Measurements from ENCODE around the gene GSTM2. TPM values are rescaled to one million over a fixed set of nuclear protein-coding genes. Genes with fewer than 3 reads are reported as not detected.
"Not testable (repeated sequence)": the region's sequence is repeated elsewhere in the genome, so short reads cannot be mapped to it uniquely, and the experiment has no call there.

GSTM2 gene
- total RNA-seq, 1 experiment from 2014 or later, result 18.2 TPM

GRCh38 chr1:109669246-109669948 is 1.5 kb downstream of the GSTM2 start:
- DNase-seq (ENCODE audit: low spot score), result no peak
- in situ Hi-C loops (cut with HindIII; ENCODE audit: low sequenced_read_pairs), result no loop called here

GRCh38 chr1:109669949-109670302 is 2.1 kb downstream of the GSTM2 start:
- in situ Hi-C loops (cut with HindIII; ENCODE audit: low sequenced_read_pairs); DNase-seq (ENCODE audit: low spot score): not testable (repeated sequence)

DNA sequence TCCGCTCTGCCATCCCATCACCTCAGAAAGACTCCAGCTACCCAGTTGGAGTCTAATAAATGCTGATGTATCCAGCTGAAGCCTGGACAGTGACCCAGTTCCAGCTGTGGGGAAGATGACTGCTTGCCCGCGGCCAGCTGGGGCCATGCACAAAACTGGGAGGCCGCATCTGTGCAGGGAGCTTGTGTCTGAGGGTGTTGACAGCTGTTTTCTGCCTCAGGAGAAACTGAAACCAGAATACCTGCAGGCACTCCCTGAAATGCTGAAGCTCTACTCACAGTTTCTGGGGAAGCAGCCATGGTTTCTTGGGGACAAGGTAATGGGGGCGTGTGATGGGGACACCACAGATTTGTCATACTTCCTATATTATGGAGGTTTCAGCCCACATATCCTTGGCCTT is 3.2 kb downstream of the GSTM2 start:
- in situ Hi-C loops (cut with HindIII; ENCODE audit: low sequenced_read_pairs), result no loop called here
- DNase-seq (ENCODE audit: low spot score), result no peak

DNA sequence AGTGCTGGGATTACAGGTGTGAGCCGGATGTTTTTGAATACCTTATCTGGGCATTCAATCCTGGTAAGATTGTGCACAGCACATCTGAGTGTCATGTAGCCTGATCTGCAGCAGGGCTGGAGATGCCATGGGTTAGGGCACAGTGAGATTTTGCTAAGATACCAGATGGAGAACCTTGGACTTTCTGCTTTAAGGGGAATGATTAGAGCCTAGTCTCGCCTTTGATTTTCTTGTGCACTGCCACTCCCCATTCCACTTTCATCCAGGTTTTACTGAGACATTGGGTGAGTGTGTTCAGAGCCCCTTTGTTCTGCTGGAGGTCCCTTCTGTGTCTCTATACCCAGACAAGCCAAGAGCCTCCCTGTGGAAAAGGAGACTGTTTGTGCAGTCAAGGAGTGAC is 6.0 kb downstream of the GSTM2 start:
- DNase-seq (ENCODE audit: low spot score); in situ Hi-C loops (cut with HindIII; ENCODE audit: low sequenced_read_pairs): not testable (repeated sequence)

GRCh38 chr1:109676683-109677381 is 9.0 kb downstream of the GSTM2 start:
- in situ Hi-C loops (cut with HindIII; ENCODE audit: low sequenced_read_pairs); DNase-seq (ENCODE audit: low spot score): not testable (repeated sequence)

DNA sequence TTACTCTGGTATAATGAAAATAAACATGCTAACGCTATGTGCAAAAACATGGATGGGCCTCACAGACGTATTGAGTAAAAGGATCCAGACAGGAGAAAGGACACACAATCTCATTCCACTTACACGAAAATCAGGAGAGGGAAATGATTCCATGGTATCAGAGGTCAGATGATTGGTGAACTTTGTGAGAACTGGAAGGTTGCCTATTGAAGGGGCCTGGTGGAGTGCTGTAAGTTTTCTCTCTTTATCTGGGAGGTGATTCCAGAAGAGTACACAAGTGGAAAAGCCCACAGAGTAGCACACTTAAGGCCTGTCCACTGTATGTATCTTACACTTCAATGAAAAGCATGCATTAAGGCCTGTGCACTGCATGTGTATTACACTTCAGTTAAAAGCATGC is 9.6 kb downstream of the GSTM2 start:
- no peak for DNase-seq (ENCODE audit: low spot score)
- in situ Hi-C loops (cut with HindIII; ENCODE audit: low sequenced_read_pairs), result no loop called here

- in situ Hi-C loops (cut with HindIII; ENCODE audit: low sequenced_read_pairs); DNase-seq (ENCODE audit: low spot score): not testable (repeated sequence)
These were observed 10.8 kb downstream of the GSTM2 start for GRCh38 chr1:109678637-109679036.

DNA sequence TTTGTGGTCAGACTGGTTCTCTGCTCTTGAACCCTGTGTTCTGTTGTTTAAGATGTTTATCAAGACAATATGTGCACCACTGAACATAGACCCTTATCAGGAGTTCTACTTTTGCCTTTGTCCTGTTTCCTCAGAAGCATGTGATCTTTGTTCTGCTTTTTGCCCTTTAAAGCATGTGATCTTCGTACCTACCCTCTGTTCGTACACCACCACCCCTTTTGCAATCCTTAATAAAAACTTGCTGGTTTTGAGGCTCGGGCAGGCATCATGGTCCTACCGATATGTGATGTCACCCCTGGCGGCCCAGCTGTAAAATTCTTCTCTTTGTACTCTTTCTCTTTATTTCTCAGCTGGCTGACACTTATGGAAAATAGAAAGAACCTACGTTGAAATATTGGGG is 16.9 kb downstream of the GSTM2 start:
- DNase-seq (ENCODE audit: low spot score); in situ Hi-C loops (cut with HindIII; ENCODE audit: low sequenced_read_pairs): not testable (repeated sequence)

GRCh38 chr1:109685399-109685798 is 17.5 kb downstream of the GSTM2 start:
- in situ Hi-C loops (cut with HindIII; ENCODE audit: low sequenced_read_pairs); DNase-seq (ENCODE audit: low spot score): not testable (repeated sequence)

GRCh38 chr1:109685890-109686289 is 18.0 kb downstream of the GSTM2 start:
- in situ Hi-C loops (cut with HindIII; ENCODE audit: low sequenced_read_pairs); DNase-seq (ENCODE audit: low spot score): not testable (repeated sequence)

- in situ Hi-C loops (cut with HindIII; ENCODE audit: low sequenced_read_pairs); DNase-seq (ENCODE audit: low spot score): not testable (repeated sequence)
These were observed 19.3 kb downstream of the GSTM2 start for GRCh38 chr1:109687109-109687508.

- no peak for DNase-seq (ENCODE audit: low spot score)
- in situ Hi-C loops (cut with HindIII; ENCODE audit: low sequenced_read_pairs), result no loop called here
These were observed 20.0 kb downstream of the GSTM2 start, which contains the start of gene GSTM1 for GRCh38 chr1:109687641-109688499. Gene GSTM1 (plus strand): TSS chr1:109687817. CDS start chr1:109687874, 57 bp downstream.

- no peak for DNase-seq (ENCODE audit: low spot score)
- in situ Hi-C loops (cut with HindIII; ENCODE audit: low sequenced_read_pairs), result no loop called here
These were observed 22.1 kb downstream of the GSTM2 start for GRCh38 chr1:109689844-109690405.

- in situ Hi-C loops (cut with HindIII; ENCODE audit: low sequenced_read_pairs), result no loop called here
- DNase-seq (ENCODE audit: low spot score), result no peak
These were observed 23.9 kb downstream of the GSTM2 start for GRCh38 chr1:109691759-109692158.

DNA sequence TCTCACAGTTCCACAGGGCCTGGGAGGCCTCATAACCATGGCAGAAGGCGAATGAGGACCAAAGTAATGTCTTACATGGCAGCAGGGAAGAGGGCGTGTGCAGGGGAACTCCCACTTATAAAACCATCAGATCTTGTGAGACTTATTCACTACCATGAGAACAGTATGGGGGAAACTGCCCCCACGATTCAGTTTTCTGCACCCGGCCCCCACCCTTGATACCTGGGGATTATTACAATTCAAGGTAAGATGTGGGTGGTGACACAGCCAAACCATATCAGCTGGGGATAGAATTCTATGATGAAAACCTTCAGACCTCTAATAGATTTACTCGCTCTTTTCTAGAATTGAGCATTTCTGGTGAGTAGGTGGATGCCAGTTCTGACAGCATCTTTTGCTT is 26.5 kb downstream of the GSTM2 start:
- DNase-seq (ENCODE audit: low spot score); in situ Hi-C loops (cut with HindIII; ENCODE audit: low sequenced_read_pairs): not testable (repeated sequence)

DNA sequence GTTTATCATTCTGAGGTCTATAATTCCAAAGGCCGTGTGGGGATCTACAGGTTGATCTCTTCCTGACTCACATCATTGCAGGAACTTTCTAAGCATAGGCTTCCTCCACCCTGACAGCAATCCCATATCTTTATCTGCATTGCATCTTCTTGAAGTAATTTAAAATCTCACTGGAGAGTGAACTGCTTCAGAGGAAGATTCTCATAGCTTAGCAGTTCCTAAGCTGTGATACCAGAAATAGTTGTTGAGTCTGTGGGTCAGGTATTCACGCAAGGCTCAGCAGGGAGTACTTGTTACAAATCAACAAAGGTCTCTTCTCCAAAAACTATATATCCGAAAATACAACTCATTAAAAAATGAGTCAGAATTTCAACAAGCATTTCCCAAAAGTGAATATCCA is 27.3 kb downstream of the GSTM2 start:
- in situ Hi-C loops (cut with HindIII; ENCODE audit: low sequenced_read_pairs); DNase-seq (ENCODE audit: low spot score): not testable (repeated sequence)

- no peak for DNase-seq (ENCODE audit: low spot score)
- in situ Hi-C loops (cut with HindIII; ENCODE audit: low sequenced_read_pairs), result no loop called here
These were observed 29.2 kb downstream of the GSTM2 start for GRCh38 chr1:109697066-109697465.

- DNase-seq (ENCODE audit: low spot score); in situ Hi-C loops (cut with HindIII; ENCODE audit: low sequenced_read_pairs): not testable (repeated sequence)
These were observed 30.0 kb downstream of the GSTM2 start for GRCh38 chr1:109697861-109698260.

GRCh38 chr1:109702940-109703339 is 35.1 kb downstream of the GSTM2 start:
- DNase-seq (ENCODE audit: low spot score); in situ Hi-C loops (cut with HindIII; ENCODE audit: low sequenced_read_pairs): not testable (repeated sequence)

All from G401 (cell line).